NCI-H1417 treated with DMSO at 0.1 percent for 48 hours (cell line): ENCODE measurements around the gene SLC23A2.
"Not testable (repeated sequence)": the region's sequence is repeated elsewhere in the genome, so short reads cannot be mapped to it uniquely, and the experiment has no call there.

Source experiments
- DNase-seq: peaks from one replicate; lab custom pipeline; 2025; lab: John Stamatoyannopoulos, UW

SLC23A2 gene

GRCh38 chr20:4936392-4936850, 64.9 kb downstream of the SLC23A2 start:
- DNase-seq, result no peak

GRCh38 chr20:4932061-4932460, 69.2 kb downstream of the SLC23A2 start:
- no peak for DNase-seq

- DNase-seq, result no peak
These were observed 71.5 kb downstream of the SLC23A2 start for GRCh38 chr20:4929686-4930397.

GRCh38 chr20:4926531-4927156, 74.7 kb downstream of the SLC23A2 start:
- DNase-seq, result no peak

GRCh38 chr20:4925842-4926530, 75.3 kb downstream of the SLC23A2 start:
- DNase-seq, result no peak

GRCh38 chr20:4924446-4924845, 76.9 kb downstream of the SLC23A2 start:
- no peak for DNase-seq

GRCh38 chr20:4924032-4924431, 77.3 kb downstream of the SLC23A2 start:
- DNase-seq, result no peak

GRCh38 chr20:4922186-4922585, 79.1 kb downstream of the SLC23A2 start:
- no peak for DNase-seq

GRCh38 chr20:4921271-4921670, 80.0 kb downstream of the SLC23A2 start:
- not testable (repeated sequence) for DNase-seq

- DNase-seq, result no peak
These were observed 80.7 kb downstream of the SLC23A2 start for GRCh38 chr20:4920655-4921054.

GRCh38 chr20:4920131-4920530, 81.2 kb downstream of the SLC23A2 start:
- DNase-seq, result no peak

- no peak for DNase-seq
These were observed 82.1 kb downstream of the SLC23A2 start for GRCh38 chr20:4919047-4919704.

- no peak for DNase-seq
These were observed 82.8 kb downstream of the SLC23A2 start for GRCh38 chr20:4918473-4918872.

- DNase-seq, result no peak
These were observed 84.1 kb downstream of the SLC23A2 start for GRCh38 chr20:4916971-4917881.

- no peak for DNase-seq
These were observed 88.2 kb downstream of the SLC23A2 start for GRCh38 chr20:4913147-4913546.

- no peak for DNase-seq
These were observed 88.7 kb downstream of the SLC23A2 start for GRCh38 chr20:4912380-4913142.

- DNase-seq, result no peak
These were observed 90.4 kb downstream of the SLC23A2 start for GRCh38 chr20:4910951-4911350.

GRCh38 chr20:4905613-4906012, 95.7 kb downstream of the SLC23A2 start:
- no peak for DNase-seq

GRCh38 chr20:4905195-4905594, 96.1 kb downstream of the SLC23A2 start:
- no peak for DNase-seq

GRCh38 chr20:4904127-4904860, 97.0 kb downstream of the SLC23A2 start:
- DNase-seq, result no peak
